Hepatocyte (in vitro differentiated cells): ENCODE results near the gene MYH6. TPM values are rescaled to one million over a fixed set of nuclear protein-coding genes. Genes with fewer than 3 reads are reported as not detected.
A peak's percentile ranks its signal among the peaks of the same experiment; 100 is the strongest.

Experiments used
- DNase-seq: peaks from one replicate; pipeline ENCODE4 v3.0.0-alpha.2; 2016; ENCODE audit warnings: low spot score
- H2AFZ ChIP-seq: fragments of 200-600 bp; sonication (generic); 2 replicates; pipeline ENCODE4 v1.6.0; 2016; ENCODE audit warnings: antibody characterized with exemption, mild to moderate bottlenecking
- H3K27ac ChIP-seq: fragments of 200-600 bp; sonication (generic); 2 replicates; pipeline ENCODE4 v1.5.1; 2016; ENCODE audit warnings: mild to moderate bottlenecking
- H3K27me3 ChIP-seq: fragments of 200-600 bp; sonication (generic); 2 replicates; pipeline ENCODE4 v1.6.1; 2016
- H3K36me3 ChIP-seq: fragments of 200-600 bp; sonication (generic); replicated peaks from 2 replicates; pipeline ENCODE4 v1.5.1; 2016; ENCODE audit warnings: low read depth; ENCODE audit not compliant: insufficient read depth
- H3K4me1 ChIP-seq: fragments of 200-600 bp; sonication (generic); 2 replicates; pipeline ENCODE4 v1.5.1; 2016; ENCODE audit warnings: mild to moderate bottlenecking, moderate library complexity; ENCODE audit not compliant: insufficient read depth
- H3K4me2 ChIP-seq: fragments of 200-600 bp; sonication (generic); 2 replicates; pipeline ENCODE4 v1.6.0; 2016
- H3K4me3 ChIP-seq: fragments of 200-600 bp; sonication (generic); 2 replicates; pipeline ENCODE4 v1.5.1; 2016; ENCODE audit warnings: mild to moderate bottlenecking
- H3K79me2 ChIP-seq: fragments of 200-600 bp; sonication (generic); 2 replicates; pipeline ENCODE4 v1.6.0; 2017; ENCODE audit warnings: mild to moderate bottlenecking
- H3K9me2 ChIP-seq: fragments of 200-600 bp; sonication (generic); replicated peaks from 2 replicates; pipeline ENCODE4 v1.6.0; 2017; ENCODE audit warnings: mild to moderate bottlenecking; ENCODE audit not compliant: insufficient read depth
- H3K9me3 ChIP-seq: fragments of 200-600 bp; sonication (generic); 2 replicates; pipeline ENCODE4 v1.5.1; 2016; ENCODE audit warnings: low read depth, mild to moderate bottlenecking
- H4K20me1 ChIP-seq: fragments of 200-600 bp; sonication (generic); 2 replicates; pipeline ENCODE4 v1.6.0; 2016; ENCODE audit warnings: mild to moderate bottlenecking; ENCODE audit not compliant: insufficient read depth, poor library complexity, severe bottlenecking
- CTCF ChIP-seq: fragments of 200-600 bp; sonication (generic); IDR thresholded peaks from 2 replicates; pipeline ENCODE4 v1.5.1; 2016; ENCODE audit warnings: antibody characterized with exemption, mild to moderate bottlenecking; ENCODE audit not compliant: poor library complexity
- EZH2 ChIP-seq: fragments of 200-600 bp; sonication (generic); IDR thresholded peaks from 2 replicates; pipeline ENCODE4 v1.6.1; 2016; ENCODE audit warnings: antibody characterized with exemption, mild to moderate bottlenecking, borderline replicate concordance
- EZH2phosphoT487 ChIP-seq: fragments of 200-600 bp; sonication (generic); IDR thresholded peaks from one replicate; pipeline ENCODE4 v1.6.1; 2018; ENCODE audit warnings: antibody characterized with exemption, mild to moderate bottlenecking, low read depth, moderate library complexity; ENCODE audit not compliant: unreplicated experiment, severe bottlenecking
- WGBS: methylation state at CpG from one replicate; pipeline ENCODE4 v1.1.6; 2016; ENCODE audit warnings: low lambda C conversion rate; ENCODE audit errors: missing lambda C conversion rate; 5-methylcytosine and 5-hydroxymethylcytosine counted together
- polyA plus RNA-seq: library from polyadenylated mRNA; unstranded; fragments of >200 nt; fragmentation: Nextera tagmentation; extraction: Ambion mirVana; gene quantifications from 2 replicates; pipeline ENCODE4 v1.2.1, GENCODE V29; 2016
- total RNA-seq: library from RNA; depleted of rRNA; stranded (reverse); fragments of >200 nt; gene quantifications from 2 replicates; pipeline ENCODE4 v1.2.3, GENCODE V29; 2014

Gene MYH6
- total and polyA plus RNA-seq, 2 experiments from 2014 or later: 0.97 TPM; not detected in 1

- DNase-seq: no peak
- H3K9me2 ChIP-seq: no peaks in the 10 kb centered on the region
- no peak overlapping the region for H2AFZ ChIP-seq
Observed at GRCh38 chr14:23432102-23432925, 24.2 kb upstream of the MYH6 start.

DNA sequence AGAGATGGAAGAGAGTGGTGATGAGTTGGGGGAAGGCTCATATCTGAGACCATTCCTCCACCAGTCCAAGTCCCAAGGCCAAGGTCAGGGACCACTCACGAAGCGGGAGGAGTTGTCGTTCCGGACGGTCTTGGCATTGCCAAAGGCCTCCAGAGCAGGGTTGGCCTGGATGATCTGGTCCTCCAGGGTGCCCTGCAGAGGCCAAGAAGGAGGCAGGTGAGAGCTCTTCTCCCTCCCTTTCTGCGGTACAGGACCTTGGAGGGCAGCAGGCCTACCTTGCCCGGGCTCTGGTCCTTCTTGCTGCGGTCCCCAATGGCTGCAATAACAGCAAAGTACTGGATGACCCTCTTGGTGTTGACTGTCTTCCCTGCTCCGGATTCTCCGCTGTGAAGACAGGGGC lies 23.4 kb upstream of the MYH6 start:
- Histone ChIP-seq H3K27me3 (no peaks in the 10 kb centered on the region), H3K9me3 (no peaks in the 10 kb centered on the region), H3K4me1 (no peaks in the 10 kb centered on the region), H2AFZ (no peak overlapping the region), H3K4me3 (no peak overlapping the region), H3K9me2 (no peaks in the 10 kb centered on the region), H4K20me1 (no peaks in the 10 kb centered on the region), H3K36me3 (no peaks in the 10 kb centered on the region), H3K27ac (no peak overlapping the region), H3K79me2 (no peaks in the 10 kb centered on the region), H3K4me2 (no peak overlapping the region)
- 89% methylated on average over 10 of the region's 10 CpGs for WGBS
- no peak for DNase-seq
- TF ChIP-seq CTCF: no peak
- no peak for TF ChIP-seq EZH2
- no peak for TF ChIP-seq EZH2phosphoT487

More at GRCh38 chr14:23432102-23432925, 24.2 kb upstream of the MYH6 start:
- Histone ChIP-seq H3K9me3 (no peaks in the 10 kb centered on the region), H3K36me3 (no peaks in the 10 kb centered on the region), H3K27me3 (no peaks in the 10 kb centered on the region), H4K20me1 (no peaks in the 10 kb centered on the region), H3K27ac (no peak overlapping the region), H3K4me3 (no peak overlapping the region), H3K4me1 (no peaks in the 10 kb centered on the region), H3K4me2 (no peak overlapping the region), H3K79me2 (no peaks in the 10 kb centered on the region)
- 87% methylated on average over 17 of the region's 17 CpGs for whole genome bisulfite sequencing
- TF ChIP-seq EZH2 (no peak), EZH2phosphoT487 (no peak), CTCF (no peak)

GRCh38 chr14:23430723-23431085 lies 22.6 kb upstream of the MYH6 start:
- no peak for TF ChIP-seq CTCF
- TF ChIP-seq EZH2phosphoT487: no peak
- TF ChIP-seq EZH2: no peak
- Histone ChIP-seq H3K4me2 (no peak overlapping the region), H2AFZ (no peak overlapping the region), H3K9me2 (no peaks in the 10 kb centered on the region), H4K20me1 (no peaks in the 10 kb centered on the region), H3K9me3 (no peaks in the 10 kb centered on the region), H3K4me3 (no peak overlapping the region), H3K4me1 (no peaks in the 10 kb centered on the region), H3K36me3 (no peaks in the 10 kb centered on the region), H3K79me2 (no peaks in the 10 kb centered on the region), H3K27ac (no peak overlapping the region), H3K27me3 (no peaks in the 10 kb centered on the region)
- peak; percentile 50 for DNase-seq
- 49% methylated on average over 2 of the region's 2 CpGs for WGBS
